Erythroblast (primary cell): ENCODE data around the gene VENTX.

ENCODE experiments used
- DNase-seq, 2 experiments: peaks; one replicate each; lab custom pipeline; 2025; lab: John Stamatoyannopoulos, UW
- GATA1 ChIP-seq: IDR thresholded peaks from 2 replicates; pipeline ENCODE4 v1.6.1; 2011; ENCODE audit warnings: low read depth, mild to moderate bottlenecking, control low read depth, low read length, moderate library complexity
- POLR2A ChIP-seq: IDR thresholded peaks from 2 replicates; pipeline ENCODE4 v1.6.1; 2011; ENCODE audit warnings: mild to moderate bottlenecking, low read length

VENTX gene

GRCh38 chr10:133245439-133246235 lies 8.0 kb downstream of the VENTX start:
- TF ChIP-seq GATA1: no peak
- peak; percentile 41 for TF ChIP-seq POLR2A
- DNase-seq: peak; percentile 96 to 99

GRCh38 chr10:133246236-133246626 lies 8.6 kb downstream of the VENTX start:
- TF ChIP-seq POLR2A (peak; percentile 27), GATA1 (no peak)
- DNase-seq: peak in 1 of 2 experiments; percentile 67

- no peak for TF ChIP-seq POLR2A
- no peak for TF ChIP-seq GATA1
- peak; percentile 52 to 60 for DNase-seq
Observed at GRCh38 chr10:133247681-133248333, 10.2 kb downstream of the VENTX start.

- no peak for DNase-seq
- TF ChIP-seq POLR2A: no peak
- TF ChIP-seq GATA1: no peak
Observed at GRCh38 chr10:133248334-133248715, 10.7 kb downstream of the VENTX start.

- TF ChIP-seq GATA1: no peak
- TF ChIP-seq POLR2A: no peak
Observed at GRCh38 chr10:133249094-133249780, 11.6 kb downstream of the VENTX start.

GRCh38 chr10:133249975-133250754 lies 12.5 kb downstream of the VENTX start:
- DNase-seq: no peak
- TF ChIP-seq GATA1 (no peak), POLR2A (no peak)

More at GRCh38 chr10:133249094-133249780, 11.6 kb downstream of the VENTX start:
- DNase-seq: peak; percentile 24 to 35

GRCh38 chr10:133251388-133252222 lies 13.9 kb downstream of the VENTX start:
- DNase-seq: peak; percentile 52 to 58
- no peak for TF ChIP-seq GATA1

- TF ChIP-seq GATA1 (no peak), POLR2A (no peak)
- no peak for DNase-seq
Observed at GRCh38 chr10:133252223-133252552, 14.5 kb downstream of the VENTX start.

- DNase-seq: no peak
- no peak for TF ChIP-seq GATA1
- TF ChIP-seq POLR2A: no peak
Observed at GRCh38 chr10:133253361-133253955, 15.8 kb downstream of the VENTX start.

GRCh38 chr10:133254421-133255120 lies 16.9 kb downstream of the VENTX start:
- peak in 1 of 2 experiments; percentile 24 for DNase-seq
- TF ChIP-seq POLR2A (no peak), GATA1 (no peak)

- TF ChIP-seq GATA1: no peak
- TF ChIP-seq POLR2A: no peak
- no peak for DNase-seq
Observed at GRCh38 chr10:133255323-133255722, 17.7 kb downstream of the VENTX start.

- TF ChIP-seq GATA1 (no peak), POLR2A (no peak)
- DNase-seq: peak; percentile 64
Observed at GRCh38 chr10:133257489-133258065, 19.9 kb downstream of the VENTX start.
